ENCODE measurements around the gene ZNF552.
"Not testable (repeated sequence)": the region's sequence is repeated elsewhere in the genome, so short reads cannot be mapped to it uniquely, and the experiment has no call there.

DNA sequence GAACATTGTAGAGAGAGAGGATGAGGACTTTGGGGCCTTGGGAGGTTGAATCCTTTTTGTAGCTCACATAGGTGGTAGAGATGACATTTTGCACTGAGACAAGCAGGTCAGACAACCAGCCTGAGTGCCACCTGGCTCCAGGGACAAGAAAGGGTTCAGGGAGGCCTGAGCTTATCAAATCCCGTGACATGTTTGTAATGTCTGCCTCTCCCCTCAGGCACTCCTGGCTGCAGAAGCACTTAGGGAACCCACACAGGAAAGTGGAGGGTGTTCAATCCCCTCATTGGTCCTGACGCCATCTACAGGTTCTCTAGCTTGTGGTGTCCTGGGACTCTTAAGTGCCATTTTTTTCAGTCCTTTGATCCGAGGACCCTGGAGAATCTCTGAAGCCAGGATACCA lies 6.4 kb upstream of the ZNF552 start:
- TF ChIP-seq KDM1A (IDR thresholded peaks at IDR 0.05; ENCODE audit: borderline replicate concordance, low read length); TAF1 (IDR thresholded peaks at IDR 0.05; ENCODE audit: low read depth, low read length); USF2 (IDR thresholded peaks at IDR 0.05; ENCODE audit: low read length); EP300 (IDR thresholded peaks at IDR 0.05; ENCODE audit: borderline replicate concordance in 1 of 2, low read depth in 2 of 2, low read length in 2 of 2); CTCF (IDR thresholded peaks at IDR 0.05; ENCODE audit: control extremely low read depth in 1 of 3, insufficient read depth in 1 of 3, low read depth in 1 of 3, low read length in 3 of 3); TEAD4 (IDR thresholded peaks at IDR 0.05; ENCODE audit: low read depth, low read length); FOSL1 (IDR thresholded peaks at IDR 0.05; ENCODE audit: insufficient read depth, low read depth, low read length); POLR2A (IDR thresholded peaks at IDR 0.05; ENCODE audit: control extremely low read depth in 1 of 2, low read depth in 2 of 2, low read length in 2 of 2); YY1 (IDR thresholded peaks at IDR 0.05; ENCODE audit: low read depth, low read length); POLR2AphosphoS5 (IDR thresholded peaks at IDR 0.05; ENCODE audit: low read depth, low read length); ZNF274 (IDR thresholded peaks at IDR 0.05; ENCODE audit: borderline replicate concordance, extremely low read depth, low read length); RNF2 (IDR thresholded peaks at IDR 0.05; ENCODE audit: borderline replicate concordance, low read depth, low read length, missing control alignments, poor library complexity, severe bottlenecking); GTF2F1 (IDR thresholded peaks at IDR 0.05; ENCODE audit: borderline replicate concordance, low read depth, low read length): not testable (repeated sequence)
- TF ChIP-seq, protein P1, sequence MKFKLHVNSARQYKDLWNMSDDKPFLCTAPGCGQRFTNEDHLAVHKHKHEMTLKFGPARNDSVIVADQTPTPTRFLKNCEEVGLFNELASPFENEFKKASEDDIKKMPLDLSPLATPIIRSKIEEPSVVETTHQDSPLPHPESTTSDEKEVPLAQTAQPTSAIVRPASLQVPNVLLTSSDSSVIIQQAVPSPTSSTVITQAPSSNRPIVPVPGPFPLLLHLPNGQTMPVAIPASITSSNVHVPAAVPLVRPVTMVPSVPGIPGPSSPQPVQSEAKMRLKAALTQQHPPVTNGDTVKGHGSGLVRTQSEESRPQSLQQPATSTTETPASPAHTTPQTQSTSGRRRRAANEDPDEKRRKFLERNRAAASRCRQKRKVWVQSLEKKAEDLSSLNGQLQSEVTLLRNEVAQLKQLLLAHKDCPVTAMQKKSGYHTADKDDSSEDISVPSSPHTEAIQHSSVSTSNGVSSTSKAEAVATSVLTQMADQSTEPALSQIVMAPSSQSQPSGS (IDR thresholded peaks at IDR 0.05; ENCODE audit: low read length): not testable (repeated sequence)
